GM21737 (cell line): ENCODE measurements around the gene OR7E24.
"Not testable (repeated sequence)": the region's sequence is repeated elsewhere in the genome, so short reads cannot be mapped to it uniquely, and the experiment has no call there.

ENCODE experiments used
- ATAC-seq: cut with Tn5 transposase; IDR thresholded peaks from one replicate; pipeline ENCODE4 v1.9.1; 2021; ENCODE audit warnings: mild to moderate bottlenecking, moderate library complexity; ENCODE audit not compliant: unreplicated experiment

OR7E24 gene

GRCh38 chr19:9250630-9251029, at the start of gene OR7E24:
OR7E24 (plus strand) TSS chr19:9250930; CDS start chr19:9251044, 114 bp downstream.
- no peak for ATAC-seq

- no peak for ATAC-seq
Measured at GRCh38 chr19:9205501-9206113, 45.1 kb upstream of the OR7E24 start.

GRCh38 chr19:9219489-9219888, 31.2 kb upstream of the OR7E24 start, which contains the start of gene OR7D4:
OR7D4 (minus strand) TSS chr19:9219589; CDS start chr19:9214837, 4,752 bp downstream.
- no peak for ATAC-seq

GRCh38 chr19:9251236-9251635, 506 bp downstream of the OR7E24 start:
- no peak for ATAC-seq

- not testable (repeated sequence) for ATAC-seq
Measured at GRCh38 chr19:9283485-9283884, 32.8 kb downstream of the OR7E24 start.

- no peak for ATAC-seq
Measured at GRCh38 chr19:9289231-9289884, 38.6 kb downstream of the OR7E24 start.

GRCh38 chr19:9295411-9295849, 44.7 kb downstream of the OR7E24 start:
- ATAC-seq, result no peak

- ATAC-seq, result no peak
Measured at GRCh38 chr19:9296336-9296735, 45.6 kb downstream of the OR7E24 start.
